ENCODE results near the gene NFKBIL1.

Gene NFKBIL1

DNA sequence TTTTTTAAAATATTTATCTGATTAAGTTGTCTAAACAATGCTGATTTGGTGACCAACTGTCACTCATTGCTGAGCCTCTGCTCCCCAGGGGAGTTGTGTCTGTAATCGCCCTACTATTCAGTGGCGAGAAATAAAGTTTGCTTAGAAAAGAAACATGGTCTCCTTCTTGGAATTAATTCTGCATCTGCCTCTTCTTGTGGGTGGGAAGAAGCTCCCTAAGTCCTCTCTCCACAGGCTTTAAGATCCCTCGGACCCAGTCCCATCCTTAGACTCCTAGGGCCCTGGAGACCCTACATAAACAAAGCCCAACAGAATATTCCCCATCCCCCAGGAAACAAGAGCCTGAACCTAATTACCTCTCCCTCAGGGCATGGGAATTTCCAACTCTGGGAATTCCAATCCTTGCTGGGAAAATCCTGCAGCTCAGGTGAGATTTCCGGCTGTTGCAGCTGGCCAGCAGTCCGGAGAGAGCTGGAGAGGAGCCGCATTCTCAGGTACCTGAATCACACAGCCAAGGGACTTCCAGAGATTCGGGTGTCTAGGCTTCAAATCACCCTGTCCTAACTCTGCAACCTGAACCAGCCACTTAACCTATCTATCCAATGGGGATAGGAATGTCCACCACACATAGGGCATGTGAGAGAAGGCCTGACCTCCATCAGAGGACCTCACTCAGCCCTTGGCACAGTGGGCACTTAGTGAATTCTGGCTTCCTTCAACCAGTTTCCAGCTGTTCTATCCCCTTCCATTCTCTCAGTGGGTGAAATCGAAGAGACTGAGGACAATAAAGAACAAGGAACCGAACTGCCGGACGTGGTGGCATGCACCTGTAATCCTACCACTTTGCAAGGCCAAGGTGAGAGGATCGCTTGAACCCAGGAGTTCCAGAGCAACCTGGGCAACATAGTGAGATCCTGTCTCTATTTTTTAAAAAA lies 31.0 kb downstream of the NFKBIL1 start:
- DNase-seq (ENCODE audit: low read depth), result no peak
- no peak overlapping the region for H3K4me3 ChIP-seq (replicated peaks; ENCODE audit: low read depth, low read length)
- TF ChIP-seq, protein P1, sequence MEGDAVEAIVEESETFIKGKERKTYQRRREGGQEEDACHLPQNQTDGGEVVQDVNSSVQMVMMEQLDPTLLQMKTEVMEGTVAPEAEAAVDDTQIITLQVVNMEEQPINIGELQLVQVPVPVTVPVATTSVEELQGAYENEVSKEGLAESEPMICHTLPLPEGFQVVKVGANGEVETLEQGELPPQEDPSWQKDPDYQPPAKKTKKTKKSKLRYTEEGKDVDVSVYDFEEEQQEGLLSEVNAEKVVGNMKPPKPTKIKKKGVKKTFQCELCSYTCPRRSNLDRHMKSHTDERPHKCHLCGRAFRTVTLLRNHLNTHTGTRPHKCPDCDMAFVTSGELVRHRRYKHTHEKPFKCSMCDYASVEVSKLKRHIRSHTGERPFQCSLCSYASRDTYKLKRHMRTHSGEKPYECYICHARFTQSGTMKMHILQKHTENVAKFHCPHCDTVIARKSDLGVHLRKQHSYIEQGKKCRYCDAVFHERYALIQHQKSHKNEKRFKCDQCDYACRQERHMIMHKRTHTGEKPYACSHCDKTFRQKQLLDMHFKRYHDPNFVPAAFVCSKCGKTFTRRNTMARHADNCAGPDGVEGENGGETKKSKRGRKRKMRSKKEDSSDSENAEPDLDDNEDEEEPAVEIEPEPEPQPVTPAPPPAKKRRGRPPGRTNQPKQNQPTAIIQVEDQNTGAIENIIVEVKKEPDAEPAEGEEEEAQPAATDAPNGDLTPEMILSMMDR (IDR thresholded peaks at IDR 0.05; ENCODE audit: low read length, missing control alignments), result no peak

- H3K4me3 ChIP-seq (replicated peaks; ENCODE audit: low read depth, low read length), result no peak overlapping the region
- TF ChIP-seq, protein P1 (IDR thresholded peaks at IDR 0.05; ENCODE audit: low read length, missing control alignments), result no peak
- no peak for DNase-seq (ENCODE audit: low read depth)
These were observed 31.7 kb downstream of the NFKBIL1 start for GRCh38 chr6:31579119-31579505.

DNA sequence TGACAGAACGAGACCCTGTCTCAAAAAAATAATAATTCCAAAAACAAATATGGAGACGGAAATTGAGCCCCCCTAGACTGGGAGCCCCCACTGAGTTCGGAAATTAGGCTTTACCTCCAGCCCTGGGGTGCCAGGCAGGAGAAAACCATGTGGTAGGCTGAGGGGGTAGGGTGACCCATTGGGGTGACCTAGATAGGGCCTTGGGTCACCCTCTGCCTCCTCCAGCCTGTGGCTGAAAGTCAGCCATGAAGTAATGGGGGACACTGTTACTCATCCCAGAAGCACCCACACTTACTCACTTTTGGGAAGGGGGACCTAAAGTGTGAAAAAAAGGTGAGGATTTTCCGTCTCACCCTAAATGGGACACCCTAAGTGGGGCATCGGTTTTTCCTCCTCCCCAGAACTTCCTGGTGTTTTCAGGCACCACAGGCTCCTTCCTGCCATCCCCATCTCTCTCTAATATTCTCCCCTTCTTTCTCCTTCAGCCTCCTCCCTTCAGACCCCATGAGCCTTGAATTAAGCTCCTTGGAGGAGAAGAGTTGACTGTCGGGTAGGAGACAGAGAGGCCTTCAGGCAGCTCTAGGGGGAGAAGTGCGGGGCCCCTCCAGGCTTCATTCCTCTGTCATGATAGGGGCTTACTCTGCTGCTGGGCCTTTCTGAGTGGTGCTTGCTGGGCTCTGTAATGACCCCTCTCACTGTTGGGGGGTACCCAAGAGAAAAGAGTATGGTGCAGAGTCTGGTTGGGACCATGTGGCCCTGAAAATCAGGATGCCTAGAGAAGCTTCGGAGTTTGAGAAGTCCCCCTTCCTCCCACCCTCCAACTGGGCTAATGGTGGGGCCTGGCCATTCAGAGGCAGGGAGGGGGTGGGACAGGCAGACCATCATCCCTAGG lies 32.4 kb downstream of the NFKBIL1 start:
- H3K4me3 ChIP-seq (replicated peaks; ENCODE audit: low read depth, low read length), result no peak overlapping the region
- DNase-seq (ENCODE audit: low read depth), result no peak
- TF ChIP-seq, protein P1 (IDR thresholded peaks at IDR 0.05; ENCODE audit: low read length, missing control alignments), result no peak

- H3K4me3 ChIP-seq (replicated peaks; ENCODE audit: low read depth, low read length), result peak overlapping the region; percentile 86
- TF ChIP-seq, protein P1 (IDR thresholded peaks at IDR 0.05; ENCODE audit: low read length, missing control alignments), result no peak
- DNase-seq (ENCODE audit: low read depth), result no peak
These were observed 33.0 kb downstream of the NFKBIL1 start for GRCh38 chr6:31580438-31580740.

DNA sequence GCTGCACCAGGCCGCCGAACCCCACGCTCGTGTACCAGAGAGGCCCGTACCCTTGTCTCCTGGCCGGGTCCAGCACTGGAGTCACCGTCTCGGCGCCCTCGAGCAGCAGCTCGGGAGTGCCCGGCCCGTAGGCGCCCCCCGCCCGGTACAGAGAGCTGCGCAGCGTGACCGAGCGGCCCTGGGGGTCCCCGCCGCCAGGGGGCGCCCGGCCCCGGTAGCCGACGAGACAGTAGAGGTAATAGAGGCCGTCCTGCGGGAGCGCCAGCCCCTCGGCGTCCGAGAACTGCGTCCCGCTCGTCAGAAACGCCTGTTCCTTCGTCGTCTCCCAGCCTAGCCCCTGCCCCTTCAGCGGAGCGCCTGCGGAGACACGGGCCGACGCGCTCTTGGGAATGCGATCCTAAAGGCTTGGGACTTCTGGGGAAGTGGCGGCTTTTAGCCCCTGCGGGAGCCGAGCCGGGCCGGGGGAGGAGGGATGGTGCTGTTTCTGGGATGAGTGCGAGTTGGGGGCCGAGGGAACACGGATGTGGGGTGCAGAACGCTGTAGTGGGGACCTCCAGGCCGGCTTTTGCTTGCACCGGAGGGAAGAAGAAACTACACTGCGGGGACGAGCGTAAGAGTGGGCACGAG lies 33.5 kb downstream of the NFKBIL1 start:
- peak; percentile 82 for DNase-seq (ENCODE audit: low read depth)
- peak overlapping the region; percentile 86 for H3K4me3 ChIP-seq (replicated peaks; ENCODE audit: low read depth, low read length)
- TF ChIP-seq, protein P1 (IDR thresholded peaks at IDR 0.05; ENCODE audit: low read length, missing control alignments), result peak; percentile 64

- H3K4me3 ChIP-seq (replicated peaks; ENCODE audit: low read depth, low read length), result peak overlapping the region; percentile 86
- TF ChIP-seq, protein P1 (IDR thresholded peaks at IDR 0.05; ENCODE audit: low read length, missing control alignments), result no peak
- DNase-seq (ENCODE audit: low read depth), result no peak
These were observed 34.2 kb downstream of the NFKBIL1 start for GRCh38 chr6:31581434-31582229.
